Stimulated activated CD4-positive, alpha-beta T cell treated with anti-CD3 and anti-CD28 coated beads, Interleukin-12 subunit alpha, Interleukin-12 subunit beta, amount 100 ng/mL, for 48 hours (primary cell): ENCODE data around the gene DYSF.

Experiments used
- DNase-seq, 3 donors: peaks; one replicate each; pipeline ENCODE4 v3.0.0-alpha.2; 2020; ENCODE audit warnings: low read depth in 2 of 3, low spot score in 1 of 3

DYSF gene

GRCh38 chr2:71548646-71549425 lies 95.5 kb downstream of the DYSF start:
- DNase-seq: peak; percentile 48 to 70 (median 55)

GRCh38 chr2:71550801-71551630 lies 97.7 kb downstream of the DYSF start:
- no peak for DNase-seq

- no peak for DNase-seq
These were observed 98.2 kb downstream of the DYSF start for GRCh38 chr2:71551631-71551915.

- no peak for DNase-seq
These were observed 99.0 kb downstream of the DYSF start for GRCh38 chr2:71552356-71552755.

- no peak for DNase-seq
These were observed 99.5 kb downstream of the DYSF start for GRCh38 chr2:71552861-71553301.

GRCh38 chr2:71554028-71554705 lies 100.8 kb downstream of the DYSF start:
- no peak for DNase-seq

GRCh38 chr2:71554706-71555056 lies 101.3 kb downstream of the DYSF start:
- no peak for DNase-seq

- DNase-seq: no peak
These were observed 102.6 kb downstream of the DYSF start for GRCh38 chr2:71555798-71556454.

GRCh38 chr2:71556692-71557250 lies 103.4 kb downstream of the DYSF start:
- no peak for DNase-seq

- no peak for DNase-seq
These were observed 104.0 kb downstream of the DYSF start for GRCh38 chr2:71557321-71557720.

GRCh38 chr2:71558300-71559051 lies 105.1 kb downstream of the DYSF start:
- no peak for DNase-seq

GRCh38 chr2:71559080-71559827 lies 105.9 kb downstream of the DYSF start:
- no peak for DNase-seq

- DNase-seq: no peak
These were observed 106.7 kb downstream of the DYSF start for GRCh38 chr2:71559828-71560637.

- no peak for DNase-seq
These were observed 107.3 kb downstream of the DYSF start for GRCh38 chr2:71560638-71561011.

- DNase-seq: no peak
These were observed 108.3 kb downstream of the DYSF start for GRCh38 chr2:71561441-71562267.

GRCh38 chr2:71562518-71562917 lies 109.2 kb downstream of the DYSF start:
- no peak for DNase-seq

- DNase-seq: no peak
These were observed 110.5 kb downstream of the DYSF start for GRCh38 chr2:71563872-71564271.

- DNase-seq: no peak
These were observed 111.0 kb downstream of the DYSF start for GRCh38 chr2:71564361-71564760.
